Activated T-helper 1 cell treated with Interleukin-2 at 50 U/mL for 16 hours (primary cell): ENCODE results near the gene DDX20.

Experiments used
- DNase-seq: peaks from one replicate; pipeline ENCODE4 v3.0.0-alpha.2; 2020; ENCODE audit warnings: low read depth

DDX20 gene

GRCh38 chr1:111750856-111751255 lies 4.8 kb upstream of the DDX20 start:
- DNase-seq, result no peak

- DNase-seq, result no peak
Measured at GRCh38 chr1:111751906-111752575, 3.7 kb upstream of the DDX20 start.

GRCh38 chr1:111754984-111755330 lies 744 bp upstream of the DDX20 start:
- no peak for DNase-seq

GRCh38 chr1:111756124-111756513 lies 418 bp downstream of the DDX20 start:
- no peak for DNase-seq

GRCh38 chr1:111758373-111758772 lies 2.7 kb downstream of the DDX20 start:
- DNase-seq, result no peak

GRCh38 chr1:111761717-111762116 lies 6.0 kb downstream of the DDX20 start:
- no peak for DNase-seq

GRCh38 chr1:111762332-111762731 lies 6.6 kb downstream of the DDX20 start:
- DNase-seq, result no peak

- DNase-seq, result no peak
Measured at GRCh38 chr1:111768023-111768422, 12.3 kb downstream of the DDX20 start.

- no peak for DNase-seq
Measured at GRCh38 chr1:111768625-111769024, 12.9 kb downstream of the DDX20 start.

- DNase-seq, result no peak
Measured at GRCh38 chr1:111769517-111770146, 13.9 kb downstream of the DDX20 start.

- no peak for DNase-seq
Measured at GRCh38 chr1:111770916-111771315, 15.2 kb downstream of the DDX20 start.

GRCh38 chr1:111775966-111776365 lies 20.3 kb downstream of the DDX20 start:
- DNase-seq, result no peak

GRCh38 chr1:111776391-111776790 lies 20.7 kb downstream of the DDX20 start:
- no peak for DNase-seq

GRCh38 chr1:111776861-111777260 lies 21.2 kb downstream of the DDX20 start:
- no peak for DNase-seq

GRCh38 chr1:111777301-111777700 lies 21.6 kb downstream of the DDX20 start:
- DNase-seq, result no peak

- DNase-seq, result no peak
Measured at GRCh38 chr1:111778066-111778465, 22.4 kb downstream of the DDX20 start.

GRCh38 chr1:111778541-111779051 lies 22.9 kb downstream of the DDX20 start:
- no peak for DNase-seq

GRCh38 chr1:111779546-111779945 lies 23.8 kb downstream of the DDX20 start:
- DNase-seq, result no peak

- DNase-seq, result no peak
Measured at GRCh38 chr1:111784273-111784901, 28.7 kb downstream of the DDX20 start.

- no peak for DNase-seq
Measured at GRCh38 chr1:111786669-111787207, 31.0 kb downstream of the DDX20 start.

- DNase-seq, result no peak
Measured at GRCh38 chr1:111789142-111789541, 33.4 kb downstream of the DDX20 start.

GRCh38 chr1:111789666-111790316 lies 34.1 kb downstream of the DDX20 start:
- no peak for DNase-seq

- no peak for DNase-seq
Measured at GRCh38 chr1:111791776-111792175, 36.1 kb downstream of the DDX20 start.
